Putamen (tissue), 1 donor: ENCODE data around the gene PHACTR1.

Experiments used
- DNase-seq: peaks from one replicate; pipeline ENCODE4 v3.0.0-alpha.2; 2016; ENCODE audit warnings: low spot score

PHACTR1 gene

DNA sequence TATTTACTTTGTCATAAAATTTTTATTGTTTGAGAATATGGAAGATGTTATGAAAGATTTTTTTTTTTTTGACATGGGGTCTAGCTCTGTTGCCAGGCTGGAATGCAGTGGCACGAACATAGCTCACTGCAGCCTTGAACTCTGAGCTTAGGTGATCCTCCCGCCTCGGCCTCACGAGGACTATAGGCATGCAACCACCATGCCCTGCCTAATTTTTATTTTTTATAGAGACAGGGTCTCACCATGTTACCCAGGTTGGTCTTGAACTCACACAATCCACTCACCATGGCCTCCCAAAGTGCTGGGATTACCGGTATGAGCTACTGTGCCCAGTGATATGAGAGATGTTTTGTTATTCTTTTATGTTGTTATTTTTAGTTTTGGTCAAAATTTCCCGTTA is 316.0 kb downstream of the PHACTR1 start:
- DNase-seq = no peak

GRCh38 chr6:13033145-13033544 is 316.6 kb downstream of the PHACTR1 start:
- DNase-seq = no peak

DNA sequence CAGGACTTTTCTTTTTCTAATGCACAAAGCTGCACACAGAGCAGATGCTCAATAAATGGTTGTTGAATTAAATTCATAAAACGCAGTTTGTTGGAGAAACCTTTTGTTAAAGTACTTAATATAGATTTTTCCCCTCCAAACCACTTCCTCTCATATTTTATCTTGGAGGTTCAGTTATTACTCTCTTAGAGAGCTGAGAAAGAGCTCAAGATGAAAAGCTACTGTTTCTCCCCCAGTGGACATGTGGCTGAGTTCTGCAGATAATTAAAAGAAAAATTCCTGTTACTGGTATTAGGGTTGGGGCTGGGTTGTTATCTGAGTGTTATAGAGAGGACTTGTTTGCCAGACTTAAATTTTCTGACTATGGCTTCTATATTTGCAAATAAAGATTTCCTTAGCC is 317.7 kb downstream of the PHACTR1 start:
- DNase-seq = no peak

GRCh38 chr6:13035606-13036005 is 319.0 kb downstream of the PHACTR1 start:
- DNase-seq = no peak

DNA sequence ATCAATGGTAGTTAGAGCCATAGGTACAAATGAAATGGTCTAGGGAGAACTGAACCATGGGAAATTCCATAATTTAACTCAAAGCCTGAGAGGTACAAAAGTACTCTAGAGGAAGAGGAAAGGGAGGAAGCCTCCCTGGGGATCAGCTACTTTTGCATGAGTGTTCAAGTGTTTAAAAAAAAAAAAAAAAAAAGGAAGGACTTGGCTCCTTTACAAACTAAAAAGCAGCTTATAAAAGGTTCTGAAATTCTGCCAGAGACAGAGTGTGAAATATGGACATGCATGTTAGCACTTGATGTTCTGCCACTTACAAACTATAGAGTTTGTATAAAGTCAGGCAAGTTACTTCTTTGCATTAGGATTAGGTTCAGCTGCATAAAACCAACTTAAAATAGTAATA is 321.7 kb downstream of the PHACTR1 start:
- no peak for DNase-seq

DNA sequence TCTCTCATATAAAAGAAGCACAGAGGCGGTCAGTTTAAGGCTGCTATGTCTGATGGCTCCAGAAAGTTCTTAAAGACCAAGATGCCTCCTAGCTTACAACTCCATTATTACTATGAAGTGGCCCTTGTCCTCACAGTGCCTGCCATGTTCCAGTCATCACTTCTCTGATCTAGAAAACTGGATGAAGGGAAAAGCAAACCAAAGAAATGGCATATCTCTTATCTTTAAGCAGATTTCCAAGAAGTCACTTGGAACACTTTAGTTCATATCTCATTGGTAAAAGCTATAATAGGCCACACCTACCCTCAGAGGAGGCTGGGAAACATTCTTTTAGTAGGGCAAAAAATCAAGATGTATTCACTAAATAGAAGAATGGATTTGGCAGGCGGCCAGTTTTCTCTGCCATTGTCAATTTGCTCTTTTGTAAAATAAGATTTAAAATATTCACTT is 322.2 kb downstream of the PHACTR1 start:
- DNase-seq = no peak

GRCh38 chr6:13044390-13044789 is 327.8 kb downstream of the PHACTR1 start:
- DNase-seq = peak; percentile 34

- no peak for DNase-seq
Measured at GRCh38 chr6:13044896-13045295, 328.3 kb downstream of the PHACTR1 start.

DNA sequence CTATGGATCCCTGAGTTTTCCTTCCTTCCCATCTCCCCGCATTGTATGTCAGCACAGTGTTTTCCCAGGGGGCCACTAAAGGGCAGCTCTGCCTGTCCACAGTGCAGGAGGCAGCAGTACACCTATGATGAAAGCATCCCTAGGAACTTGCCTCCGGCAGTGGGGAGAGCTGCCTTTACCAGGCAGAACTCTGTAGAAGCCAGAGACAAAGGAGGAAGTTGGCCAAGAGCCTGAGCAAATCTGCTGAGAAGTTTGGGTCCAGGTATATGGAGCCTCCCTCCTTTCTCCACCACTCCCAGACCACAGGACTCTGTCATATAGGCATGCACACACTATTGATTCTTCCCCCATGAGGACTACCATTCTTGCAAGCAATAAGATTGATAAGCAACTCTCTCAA is 329.1 kb downstream of the PHACTR1 start:
- no peak for DNase-seq

GRCh38 chr6:13046084-13046483 is 329.5 kb downstream of the PHACTR1 start:
- no peak for DNase-seq

GRCh38 chr6:13048113-13048512 is 331.5 kb downstream of the PHACTR1 start:
- no peak for DNase-seq

DNA sequence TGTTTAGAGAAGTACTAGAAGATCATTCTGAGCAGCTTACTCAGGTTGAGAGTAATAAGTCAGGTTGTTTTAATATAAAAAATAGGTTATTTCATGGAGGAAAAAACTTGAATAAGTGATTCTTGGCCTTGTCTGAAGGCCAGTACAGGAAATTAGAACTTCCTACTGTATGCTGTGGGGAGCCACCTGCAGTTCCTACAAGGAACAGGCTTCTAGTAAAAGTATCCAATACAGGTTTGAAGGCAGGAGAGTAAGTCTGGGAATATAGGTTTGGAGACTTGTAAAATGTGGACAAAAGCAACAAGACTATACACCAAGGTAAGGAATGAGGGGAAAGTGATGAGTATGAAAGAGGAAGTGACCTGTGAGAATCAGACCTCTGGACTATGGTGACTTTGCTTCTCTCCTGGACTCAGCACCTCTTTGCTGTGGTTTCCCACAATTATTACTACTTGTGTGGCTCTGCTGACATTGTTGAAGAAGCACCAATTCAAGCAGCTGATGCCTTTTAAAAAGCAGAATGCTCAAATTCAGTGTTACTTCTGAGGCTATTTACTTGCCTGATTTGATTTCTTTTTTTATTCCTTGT is 333.2 kb downstream of the PHACTR1 start:
- DNase-seq = no peak

DNA sequence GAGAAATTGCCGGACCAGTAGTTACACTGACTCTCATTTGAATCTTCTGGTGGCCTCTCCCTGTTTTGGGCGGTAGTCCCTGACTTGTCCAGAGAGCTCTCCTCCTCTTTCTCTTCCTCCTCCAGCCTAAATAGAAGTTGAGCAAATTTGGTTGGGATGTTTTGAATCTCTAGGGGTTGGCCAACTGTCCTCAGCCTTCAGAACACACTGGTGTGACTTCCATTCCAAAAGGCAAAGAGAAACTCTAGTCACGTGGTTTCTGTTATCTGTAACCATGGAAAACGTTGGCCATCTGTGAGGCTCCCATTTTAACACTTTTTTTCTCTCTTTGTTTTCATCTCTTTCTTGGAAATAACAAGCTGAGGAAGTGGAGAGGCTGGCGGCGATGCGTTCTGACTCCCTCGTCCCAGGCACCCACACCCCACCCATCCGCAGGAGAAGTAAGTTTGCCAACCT is 336.5 kb downstream of the PHACTR1 start:
- no peak for DNase-seq

- no peak for DNase-seq
Measured at GRCh38 chr6:13058051-13058450, 341.5 kb downstream of the PHACTR1 start.

GRCh38 chr6:13059026-13059425 is 342.5 kb downstream of the PHACTR1 start:
- DNase-seq = no peak

- DNase-seq = no peak
Measured at GRCh38 chr6:13063300-13063918, 346.8 kb downstream of the PHACTR1 start.

GRCh38 chr6:13065581-13065980 is 349.0 kb downstream of the PHACTR1 start:
- no peak for DNase-seq

DNA sequence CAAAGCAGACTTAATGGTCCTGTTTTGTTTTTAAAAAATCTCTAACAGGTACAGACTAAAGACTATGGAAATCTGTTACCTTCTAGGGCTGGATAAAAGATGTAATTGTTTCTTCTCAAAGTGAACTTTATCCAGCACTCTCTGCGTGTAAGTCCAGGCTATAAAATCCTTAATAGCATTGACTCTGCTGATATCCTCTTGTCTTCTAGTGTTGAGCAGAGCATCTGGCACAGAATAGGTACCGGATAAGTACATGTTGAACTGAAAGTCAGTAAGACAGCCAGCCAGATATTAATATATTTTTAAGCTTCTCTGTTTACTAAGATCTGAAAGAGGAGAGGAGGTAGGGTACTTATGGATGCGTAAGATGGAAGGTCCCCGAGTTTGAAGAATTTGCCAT is 349.5 kb downstream of the PHACTR1 start:
- DNase-seq = no peak

- no peak for DNase-seq
Measured at GRCh38 chr6:13066820-13067219, 350.3 kb downstream of the PHACTR1 start.

DNA sequence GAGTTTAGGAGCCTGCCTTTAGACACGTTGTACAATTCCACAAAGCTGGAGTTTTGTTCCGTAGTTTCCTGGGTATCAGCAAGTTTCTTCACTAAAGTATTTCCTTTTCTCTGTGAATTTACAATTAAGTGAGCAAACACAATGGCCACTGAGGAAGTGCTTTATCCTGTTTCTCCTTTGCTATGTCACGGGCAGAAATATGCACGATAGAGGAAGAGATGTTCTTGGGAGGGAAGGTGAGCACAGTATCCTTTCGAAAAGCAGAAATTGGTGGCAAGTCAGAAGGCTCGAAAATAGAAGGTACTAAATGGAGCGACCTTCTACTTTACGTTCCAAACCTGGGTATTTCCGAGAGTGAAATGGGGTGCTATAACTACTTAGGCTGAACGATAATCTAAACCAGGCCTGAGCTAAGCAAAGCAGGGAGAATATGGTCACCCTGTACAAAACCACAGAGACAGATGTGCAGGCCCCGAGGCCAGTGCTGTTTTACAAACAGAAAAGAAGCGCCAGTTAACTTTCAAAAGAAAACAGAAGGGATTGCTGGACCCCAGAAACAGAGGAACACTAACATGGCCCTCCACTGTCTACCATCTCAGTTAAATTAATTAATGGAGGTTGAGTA is 352.1 kb downstream of the PHACTR1 start:
- no peak for DNase-seq

- peak; percentile 49 for DNase-seq
Measured at GRCh38 chr6:13071550-13072345, 355.2 kb downstream of the PHACTR1 start.

DNA sequence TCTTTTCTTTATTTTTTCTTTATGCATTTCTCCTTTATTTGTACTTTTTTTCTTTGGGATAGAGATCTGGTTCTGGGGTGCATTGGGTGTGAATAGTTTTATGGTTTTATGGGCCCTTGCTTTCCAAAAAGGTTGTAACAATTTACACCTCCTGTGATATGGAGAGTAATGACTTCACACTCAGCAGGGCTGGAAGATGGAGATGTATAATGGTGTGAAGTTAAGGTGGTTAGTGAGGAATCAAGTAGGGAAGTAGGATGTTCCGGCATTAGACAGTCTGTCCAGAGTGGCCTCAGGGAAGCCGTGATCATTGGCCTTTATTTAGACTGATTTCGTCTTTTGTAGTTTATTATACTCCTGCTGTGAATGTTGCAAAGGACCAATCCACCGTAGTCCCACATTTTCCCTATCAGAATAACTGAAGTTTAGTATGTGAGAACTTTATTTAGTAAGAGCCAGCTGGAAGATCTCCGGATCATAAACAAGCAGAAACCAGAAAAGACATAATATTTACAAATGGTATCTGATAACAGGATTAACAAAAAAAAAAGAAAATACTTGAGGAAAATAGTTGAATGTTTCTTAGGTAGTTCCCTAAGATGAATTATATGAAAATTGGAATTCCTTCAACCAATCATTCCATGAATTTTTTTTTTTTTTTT is 356.2 kb downstream of the PHACTR1 start:
- DNase-seq = no peak
